ENCODE results near the gene CDX2.

CDX2 gene

DNA sequence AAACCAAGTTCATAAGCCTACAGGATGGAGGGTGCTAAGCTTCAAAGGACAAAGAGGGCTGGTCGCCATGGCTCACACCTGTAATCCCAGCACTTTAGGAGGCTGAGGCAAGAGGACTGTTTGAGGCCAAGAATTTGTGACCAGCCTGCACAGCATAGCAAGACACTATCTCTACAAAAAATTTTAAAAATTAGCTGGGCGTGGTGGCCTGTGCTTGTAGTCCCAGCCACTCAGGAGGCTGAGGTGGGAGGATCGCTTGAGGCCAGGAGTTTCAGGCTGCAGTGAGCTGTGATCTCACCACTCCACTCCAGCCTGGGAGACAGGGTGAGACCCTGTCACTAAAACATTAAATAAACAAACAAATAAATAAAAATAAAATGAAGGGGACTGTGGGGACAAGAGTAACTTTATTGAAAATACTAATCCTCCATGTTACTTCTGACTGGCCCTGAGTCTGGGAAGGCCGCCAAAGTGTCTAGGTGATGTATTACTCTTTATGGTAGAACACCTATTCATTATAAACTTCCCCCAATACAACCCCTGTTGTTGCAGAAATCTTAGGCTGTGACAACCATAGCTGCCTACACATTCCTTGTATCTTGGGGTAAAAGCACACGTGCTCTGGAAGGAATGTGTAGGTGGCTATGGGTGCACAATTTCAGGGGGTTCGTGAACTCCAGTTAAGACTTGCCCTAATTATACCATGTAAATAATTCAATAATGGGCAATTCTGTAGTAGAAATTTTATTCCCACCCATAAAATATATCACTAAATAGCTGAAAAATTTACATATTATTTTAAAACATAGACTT, 34.0 kb upstream of the CDX2 start:
- no peaks in the 10 kb centered on the region for H3K9me3 Mint-ChIP-seq
- H3K36me3 Mint-ChIP-seq (ENCODE audit: low read depth), result no peaks in the 10 kb centered on the region
- peaks cover 9% of the 10 kb centered on the region for H3K4me1 Mint-ChIP-seq
- no peak overlapping the region for H3K4me3 Mint-ChIP-seq
- no peak for DNase-seq
- H3K27me3 Mint-ChIP-seq (ENCODE audit: low read depth, poor library complexity), result peaks cover 9% of the 10 kb centered on the region
- TF ChIP-seq CTCF (IDR thresholded peaks at IDR 0.05), result no peak
- H3K27ac Mint-ChIP-seq, result no peak overlapping the region

DNA sequence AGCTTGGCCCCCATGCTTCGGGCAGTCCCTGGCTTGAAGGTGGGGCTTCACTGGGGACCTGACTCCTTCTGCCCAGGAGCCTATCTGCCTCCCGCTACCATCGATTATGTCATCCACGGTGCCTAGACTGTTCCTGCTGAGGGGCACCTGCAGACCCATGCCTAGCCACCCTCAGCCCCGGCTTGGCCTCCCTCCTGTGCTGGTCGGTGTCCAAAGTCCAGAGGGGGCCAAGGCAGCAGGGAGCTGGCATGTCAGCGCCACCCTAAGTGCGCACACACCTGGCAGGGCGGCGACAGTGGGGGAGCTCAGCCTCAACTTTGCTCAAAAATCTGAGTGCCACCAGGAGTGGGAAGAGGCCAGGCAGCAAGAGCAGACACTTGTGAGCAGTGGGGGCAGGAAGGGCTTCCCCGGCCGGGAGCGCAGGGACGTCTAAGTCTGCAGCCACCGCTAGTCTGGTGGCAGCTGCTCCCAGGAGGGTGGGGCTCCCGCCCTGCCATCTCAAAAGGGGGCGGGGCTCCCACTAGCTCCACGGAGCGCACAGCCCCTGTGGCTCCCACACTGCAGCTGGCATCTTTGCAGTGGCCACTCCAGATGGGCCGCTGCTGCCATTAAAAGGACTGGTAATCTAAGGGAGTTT, 32.8 kb upstream of the CDX2 start:
- Mint-ChIP-seq H3K9me3 (no peaks in the 10 kb centered on the region), H3K36me3 (ENCODE audit: low read depth) (no peaks in the 10 kb centered on the region), H3K27me3 (ENCODE audit: low read depth, poor library complexity) (peaks cover 9% of the 10 kb centered on the region), H3K4me1 (peaks cover 11% of the 10 kb centered on the region), H3K27ac (no peak overlapping the region), H3K4me3 (no peak overlapping the region)
- no peak for TF ChIP-seq CTCF (IDR thresholded peaks at IDR 0.05)
- DNase-seq, result no peak

GRCh38 chr13:28001049-28001448, 31.9 kb upstream of the CDX2 start:
- Mint-ChIP-seq H3K27ac (no peak overlapping the region), H3K4me3 (no peak overlapping the region), H3K27me3 (ENCODE audit: low read depth, poor library complexity) (peaks cover 9% of the 10 kb centered on the region), H3K4me1 (peaks cover 11% of the 10 kb centered on the region), H3K36me3 (ENCODE audit: low read depth) (no peaks in the 10 kb centered on the region), H3K9me3 (no peaks in the 10 kb centered on the region)
- DNase-seq, result no peak
- TF ChIP-seq CTCF (IDR thresholded peaks at IDR 0.05), result no peak

- Mint-ChIP-seq H3K27ac (peak overlapping the region; percentile 58), H3K36me3 (ENCODE audit: low read depth) (no peaks in the 10 kb centered on the region), H3K27me3 (ENCODE audit: low read depth, poor library complexity) (peaks cover 11% of the 10 kb centered on the region), H3K4me3 (no peak overlapping the region), H3K9me3 (no peaks in the 10 kb centered on the region), H3K4me1 (peaks cover 11% of the 10 kb centered on the region)
- TF ChIP-seq CTCF (IDR thresholded peaks at IDR 0.05), result no peak
- no peak for DNase-seq
Observed at GRCh38 chr13:28000567-28000966, 31.5 kb upstream of the CDX2 start.

- peak; percentile 69 for TF ChIP-seq CTCF (IDR thresholded peaks at IDR 0.05)
- H3K4me1 Mint-ChIP-seq, result peaks cover 11% of the 10 kb centered on the region
- H3K27ac Mint-ChIP-seq, result no peak overlapping the region
- H3K4me3 Mint-ChIP-seq, result no peak overlapping the region
- H3K9me3 Mint-ChIP-seq, result no peaks in the 10 kb centered on the region
- peaks cover 17% of the 10 kb centered on the region for H3K27me3 Mint-ChIP-seq (ENCODE audit: low read depth, poor library complexity)
- no peaks in the 10 kb centered on the region for H3K36me3 Mint-ChIP-seq (ENCODE audit: low read depth)
- DNase-seq, result peak; percentile 60
Observed at GRCh38 chr13:27997904-27998522, 28.9 kb upstream of the CDX2 start.
